ENCODE measurements around the gene TUFT1. TPM values are rescaled to one million over a fixed set of nuclear protein-coding genes. Genes with fewer than 3 reads are reported as not detected.
A peak's percentile ranks its signal among the peaks of the same experiment; 100 is the strongest.

The TUFT1 gene
- total RNA-seq, 2 donors from 2014 or later: 12.7 to 18.3 TPM

GRCh38 chr1:151513626-151514121, 26.4 kb upstream of the TUFT1 start:
- Histone ChIP-seq H3K36me3 (ENCODE audit: control insufficient read depth, insufficient read depth, low read length) (peaks cover 5% of the 10 kb centered on the region), H3K9me3 (ENCODE audit: control insufficient read depth, low read length) (no peaks in the 10 kb centered on the region), H3K27ac (ENCODE audit: low read depth, low read length) (no peak overlapping the region), H3K27me3 (ENCODE audit: control insufficient read depth, insufficient read depth, low read length, poor library complexity, severe bottlenecking) (no peaks in the 10 kb centered on the region), H3K9ac (ENCODE audit: extremely low read depth, low read length, poor library complexity, severe bottlenecking) (peak overlapping the region; percentile 14), H3K4me1 (ENCODE audit: control insufficient read depth, insufficient read depth, low read length) (peaks cover 18% of the 10 kb centered on the region), H3K4me3 (ENCODE audit: low read length) (peak overlapping the region; percentile 95)
- WGBS, 2 experiments (ENCODE audit: insufficient coverage in 1 of 2, insufficient read length in 1 of 2): 83 to 100% methylated on average over 3 to 6 of the region's 6 CpGs
- peaks cover 10% of the 10 kb centered on the region for H3K36me3 Mint-ChIP-seq (ENCODE audit: low read depth)
- DNase-seq: peak; percentile 74
- H3K27me3 Mint-ChIP-seq (ENCODE audit: insufficient read depth): no peaks in the 10 kb centered on the region
- TF ChIP-seq CTCF (conservative IDR thresholded peaks at IDR 0.05): no peak
- peak overlapping the region; percentile 95 for H3K27ac Mint-ChIP-seq
- peak overlapping the region; percentile 78 for H3K4me3 Mint-ChIP-seq
- H3K4me1 Mint-ChIP-seq: peaks cover 40% of the 10 kb centered on the region
- no peaks in the 10 kb centered on the region for H3K9me3 Mint-ChIP-seq

GRCh38 chr1:151514366-151514765, 25.7 kb upstream of the TUFT1 start:
- H3K9me3 Mint-ChIP-seq: no peaks in the 10 kb centered on the region
- peaks cover 15% of the 10 kb centered on the region for H3K36me3 Mint-ChIP-seq (ENCODE audit: low read depth)
- H3K4me1 Mint-ChIP-seq: peaks cover 40% of the 10 kb centered on the region
- DNase-seq: no peak
- H3K27ac Mint-ChIP-seq: peak overlapping the region; percentile 95
- H3K27ac ChIP-seq (ENCODE audit: low read depth, low read length): no peak overlapping the region
- no peak for TF ChIP-seq CTCF (conservative IDR thresholded peaks at IDR 0.05)
- H3K27me3 ChIP-seq (ENCODE audit: control insufficient read depth, insufficient read depth, low read length, poor library complexity, severe bottlenecking): no peaks in the 10 kb centered on the region
- peaks cover 18% of the 10 kb centered on the region for H3K4me1 ChIP-seq (ENCODE audit: control insufficient read depth, insufficient read depth, low read length)
- peaks cover 12% of the 10 kb centered on the region for H3K36me3 ChIP-seq (ENCODE audit: control insufficient read depth, insufficient read depth, low read length)
- no peak overlapping the region for H3K9ac ChIP-seq (ENCODE audit: extremely low read depth, low read length, poor library complexity, severe bottlenecking)
- H3K9me3 ChIP-seq (ENCODE audit: control insufficient read depth, low read length): no peaks in the 10 kb centered on the region
- no peaks in the 10 kb centered on the region for H3K27me3 Mint-ChIP-seq (ENCODE audit: insufficient read depth)
- no peak overlapping the region for H3K4me3 ChIP-seq (ENCODE audit: low read length)
- H3K4me3 Mint-ChIP-seq: peak overlapping the region; percentile 78
- WGBS, 2 experiments (ENCODE audit: insufficient coverage in 1 of 2, insufficient read length in 1 of 2): 93% methylated on average over 2 to 4 of the region's 4 CpGs

- Mint-ChIP-seq H3K27ac (peak overlapping the region; percentile 98), H3K27me3 (ENCODE audit: insufficient read depth) (no peaks in the 10 kb centered on the region), H3K4me3 (no peak overlapping the region), H3K36me3 (ENCODE audit: low read depth) (peaks cover 20% of the 10 kb centered on the region), H3K4me1 (peaks cover 42% of the 10 kb centered on the region), H3K9me3 (no peaks in the 10 kb centered on the region)
- Histone ChIP-seq H3K36me3 (ENCODE audit: control insufficient read depth, insufficient read depth, low read length) (peaks cover 21% of the 10 kb centered on the region), H3K9ac (ENCODE audit: extremely low read depth, low read length, poor library complexity, severe bottlenecking) (peak overlapping the region; percentile 73), H3K27ac (ENCODE audit: low read depth, low read length) (no peak overlapping the region), H3K4me3 (ENCODE audit: low read length) (no peak overlapping the region), H3K27me3 (ENCODE audit: control insufficient read depth, insufficient read depth, low read length, poor library complexity, severe bottlenecking) (no peaks in the 10 kb centered on the region), H3K4me1 (ENCODE audit: control insufficient read depth, insufficient read depth, low read length) (peaks cover 18% of the 10 kb centered on the region), H3K9me3 (ENCODE audit: control insufficient read depth, low read length) (no peaks in the 10 kb centered on the region)
- TF ChIP-seq CTCF (conservative IDR thresholded peaks at IDR 0.05): no peak
- WGBS, 2 experiments (ENCODE audit: insufficient coverage in 1 of 2, insufficient read length in 1 of 2): 84 to 97% methylated on average over 3 to 4 of the region's 4 CpGs
- DNase-seq: no peak
Measured at GRCh38 chr1:151515265-151515664, 24.8 kb upstream of the TUFT1 start.

All from endodermal cell (in vitro differentiated cells).